ENCODE results near the gene ZNF532. TPM values are rescaled to one million over a fixed set of nuclear protein-coding genes. Genes with fewer than 3 reads are reported as not detected.

ZNF532 gene
- total RNA-seq, 6 donors from 2014 or later = 35.6 to 76.5 (median 42.9) TPM

- ATAC-seq (ENCODE audit: low FRiP score in 2 of 2) (no peak), DNase-seq (no peak)
- no peak overlapping the region for H3K27ac ChIP-seq
- H3K9me3 ChIP-seq = no peaks in the 10 kb centered on the region
- H3K4me3 ChIP-seq = no peak overlapping the region
- 95 to 97% methylated on average over 1 of the region's 1 CpG for WGBS, 2 donors
- no peak for TF ChIP-seq EP300 (IDR thresholded peaks at IDR 0.05)
- TF ChIP-seq POLR2A (IDR thresholded peaks at IDR 0.05) = no peak
- no peak for TF ChIP-seq POLR2AphosphoS5 (IDR thresholded peaks at IDR 0.05)
- no peak for TF ChIP-seq CTCF (IDR thresholded peaks at IDR 0.05)
- H3K27me3 ChIP-seq = no peaks in the 10 kb centered on the region
- H3K36me3 ChIP-seq = peaks cover 0 to 20% (median 2%) of the 10 kb centered on the region in 4 donors
- peaks cover 1 to 10% (median 6%) of the 10 kb centered on the region in 4 donors for H3K4me1 ChIP-seq
Measured at GRCh38 chr18:58960508-58960907, 95.8 kb downstream of the ZNF532 start.

GRCh38 chr18:58960946-58961722 is 96.5 kb downstream of the ZNF532 start:
- peaks cover 5 to 14% (median 9%) of the 10 kb centered on the region in 4 donors for H3K4me1 ChIP-seq
- no peak overlapping the region for H3K27ac ChIP-seq
- ATAC-seq (ENCODE audit: low FRiP score in 2 of 2) = peak in 1 of 2 donors; percentile 16
- H3K9me3 ChIP-seq = no peaks in the 10 kb centered on the region
- no peaks in the 10 kb centered on the region for H3K27me3 ChIP-seq
- 93 to 94% methylated on average over 14 of the region's 14 CpGs for WGBS, 2 donors
- peaks cover 0 to 20% (median 2%) of the 10 kb centered on the region in 4 donors for H3K36me3 ChIP-seq
- no peak for DNase-seq
- no peak for TF ChIP-seq EP300 (IDR thresholded peaks at IDR 0.05)
- TF ChIP-seq POLR2AphosphoS5 (IDR thresholded peaks at IDR 0.05) = no peak
- TF ChIP-seq CTCF (IDR thresholded peaks at IDR 0.05) = no peak
- no peak for TF ChIP-seq POLR2A (IDR thresholded peaks at IDR 0.05)
- no peak overlapping the region for H3K4me3 ChIP-seq

- Histone ChIP-seq H3K9me3 (no peaks in the 10 kb centered on the region), H3K27ac (no peak overlapping the region), H3K36me3 (peaks cover 0 to 20% (median 2%) of the 10 kb centered on the region in 4 donors), H3K4me3 (no peak overlapping the region), H3K27me3 (no peaks in the 10 kb centered on the region), H3K4me1 (peaks cover 11 to 25% (median 17%) of the 10 kb centered on the region in 4 donors)
- DNase-seq = no peak
- no peak for TF ChIP-seq CTCF (IDR thresholded peaks at IDR 0.05)
- TF ChIP-seq EP300 (IDR thresholded peaks at IDR 0.05) = no peak
- no peak for TF ChIP-seq POLR2A (IDR thresholded peaks at IDR 0.05)
- ATAC-seq (ENCODE audit: low FRiP score in 2 of 2) = no peak
- 93 to 95% methylated on average over 8 of the region's 8 CpGs for WGBS, 2 donors
Measured at GRCh38 chr18:58962336-58962735, 97.7 kb downstream of the ZNF532 start.

GRCh38 chr18:58965291-58966004 is 100.8 kb downstream of the ZNF532 start:
- Histone ChIP-seq H3K27ac (peak overlapping the region in 2 of 4 donors; percentile 47 to 73), H3K4me1 (peaks cover 17 to 35% (median 29%) of the 10 kb centered on the region in 4 donors), H3K36me3 (peaks cover 0 to 13% (median 0%) of the 10 kb centered on the region in 4 donors), H3K9me3 (no peaks in the 10 kb centered on the region), H3K27me3 (no peaks in the 10 kb centered on the region), H3K4me3 (no peak overlapping the region)
- TF ChIP-seq EP300 (IDR thresholded peaks at IDR 0.05) (no peak), POLR2A (IDR thresholded peaks at IDR 0.05) (no peak), CTCF (IDR thresholded peaks at IDR 0.05) (no peak), POLR2AphosphoS5 (IDR thresholded peaks at IDR 0.05) (no peak)
- ATAC-seq (ENCODE audit: low FRiP score in 2 of 2) (no peak), DNase-seq (no peak)
- 67 to 74% methylated on average over 5 of the region's 5 CpGs for WGBS, 2 donors

Measured in upper lobe of left lung (tissue), 6 donors.